IPS-NIHi7 (cell line): ENCODE results near the gene GRIP1.

Experiments
- DNase-seq: peaks from one replicate; pipeline ENCODE4 v3.0.0; 2012; ENCODE audit warnings: mixed read lengths; ENCODE audit errors: extremely low spot score

Gene GRIP1

DNA sequence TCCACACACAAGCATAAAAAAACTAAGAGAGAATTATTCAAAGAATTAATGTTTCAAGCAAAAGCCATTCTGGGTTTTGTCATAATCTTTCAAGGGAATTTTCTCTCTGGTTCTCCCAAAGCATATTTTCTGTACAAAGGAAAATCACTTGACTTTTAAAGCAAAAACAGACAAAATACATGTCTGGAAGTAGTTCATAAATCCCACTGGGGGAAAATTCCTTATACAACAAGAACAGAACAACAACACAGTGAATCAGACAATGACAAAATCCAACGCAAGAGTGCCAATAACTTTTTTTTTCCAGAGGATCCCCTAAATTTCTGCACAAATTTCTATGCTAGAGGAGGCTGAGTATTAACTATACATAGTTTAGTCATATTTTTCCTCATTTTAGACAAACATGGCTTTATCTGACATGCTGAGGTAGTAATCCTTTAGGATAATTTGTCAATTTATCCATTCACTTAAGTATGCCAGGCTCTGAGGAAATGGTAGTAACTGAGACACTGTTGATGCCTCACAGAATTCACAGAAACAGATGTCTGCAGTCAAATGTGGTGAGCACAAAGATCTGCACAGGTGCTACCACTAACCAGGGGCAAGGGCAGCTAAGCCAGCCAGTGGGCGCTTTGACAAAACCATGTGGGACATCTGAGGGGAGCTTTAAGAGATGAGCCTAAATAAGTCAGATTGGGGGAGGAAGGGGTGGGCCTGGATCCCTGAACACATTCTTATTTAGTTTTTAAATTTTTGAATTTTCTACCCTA lies 38.0 kb downstream of the GRIP1 start:
- no peak for DNase-seq

DNA sequence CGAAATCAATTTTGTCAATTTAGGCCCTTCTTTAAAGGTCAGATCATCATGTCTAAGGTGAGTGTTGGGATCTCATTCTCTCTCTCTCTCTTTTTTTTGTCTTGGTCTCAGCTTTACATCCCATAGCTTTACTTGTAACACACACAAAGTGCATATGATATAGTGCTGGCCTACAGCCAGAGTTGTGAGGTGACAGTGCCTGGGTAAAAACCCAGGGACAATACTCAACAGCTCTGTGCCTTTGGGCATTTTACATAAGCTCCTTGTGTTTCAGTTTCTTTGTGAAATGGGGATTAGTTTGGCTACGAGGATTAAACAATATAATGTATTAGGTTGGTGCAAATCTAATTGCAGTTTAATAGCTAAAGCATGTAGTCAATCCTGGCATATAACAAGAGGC lies 40.2 kb downstream of the GRIP1 start:
- no peak for DNase-seq

DNA sequence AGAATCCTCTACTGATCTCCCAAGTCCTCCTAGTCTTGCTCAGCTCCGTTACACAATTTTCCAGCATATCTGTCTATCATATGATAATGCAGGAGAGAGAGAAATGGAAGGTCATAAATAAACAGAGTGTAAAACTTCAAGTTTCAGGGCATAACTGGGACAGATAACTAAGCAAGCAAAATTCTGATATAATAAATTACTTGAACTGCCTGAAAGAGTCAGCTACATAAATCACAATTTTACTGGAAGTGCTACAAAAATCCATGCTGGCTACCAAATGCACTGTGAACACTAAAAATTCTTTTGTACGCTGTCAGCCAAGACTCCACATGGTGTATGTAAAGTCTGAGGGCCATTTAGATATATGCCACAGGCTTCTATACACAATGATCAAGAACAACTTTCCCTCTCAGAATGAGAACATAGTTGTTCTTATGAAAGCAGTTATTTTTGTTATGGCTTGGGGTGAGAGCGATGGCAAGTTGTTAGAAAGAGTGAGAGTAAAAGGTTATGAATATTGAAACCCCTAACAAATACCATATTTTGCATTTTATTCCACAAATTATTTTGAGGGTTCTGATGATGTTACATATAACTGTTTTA lies 41.1 kb downstream of the GRIP1 start:
- no peak for DNase-seq

DNA sequence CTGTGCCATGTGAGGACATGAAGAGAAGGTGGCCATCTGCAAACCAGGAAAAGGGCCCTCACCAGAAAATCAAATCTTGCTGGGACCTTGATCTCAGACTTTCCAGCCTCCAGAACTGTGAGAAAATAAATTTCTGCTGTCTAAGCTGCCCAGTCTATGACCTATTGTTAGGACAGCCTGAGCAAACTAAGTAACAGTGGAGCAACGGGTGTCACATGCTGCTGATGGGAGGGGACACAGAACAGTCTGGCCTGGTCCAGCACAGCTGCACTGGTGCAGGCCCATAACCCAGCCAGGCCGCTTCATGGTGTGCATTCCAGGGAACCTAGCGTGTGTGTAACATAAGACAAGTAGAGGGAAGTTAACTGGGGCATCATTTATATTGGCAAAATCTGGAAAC lies 42.1 kb downstream of the GRIP1 start:
- no peak for DNase-seq

DNA sequence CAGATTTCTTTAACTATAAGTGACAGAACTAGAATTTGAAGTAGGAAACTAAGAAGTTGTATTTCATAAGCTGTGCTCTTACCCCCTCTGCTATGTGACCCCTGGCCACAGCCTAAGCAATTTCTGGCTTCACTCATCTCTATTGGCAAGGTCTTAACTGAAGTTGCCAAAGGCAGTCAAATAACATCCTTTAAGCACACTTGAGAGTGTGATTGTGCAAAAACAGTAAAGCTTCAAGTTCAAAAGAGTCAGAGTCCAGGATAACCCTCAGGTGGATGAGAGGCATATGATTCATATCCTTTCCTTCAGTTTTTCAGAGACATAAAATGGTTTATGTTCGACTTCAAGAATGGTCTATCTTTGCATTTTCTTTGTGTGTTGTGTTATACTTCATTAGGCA lies 45.2 kb downstream of the GRIP1 start:
- DNase-seq, result no peak

DNA sequence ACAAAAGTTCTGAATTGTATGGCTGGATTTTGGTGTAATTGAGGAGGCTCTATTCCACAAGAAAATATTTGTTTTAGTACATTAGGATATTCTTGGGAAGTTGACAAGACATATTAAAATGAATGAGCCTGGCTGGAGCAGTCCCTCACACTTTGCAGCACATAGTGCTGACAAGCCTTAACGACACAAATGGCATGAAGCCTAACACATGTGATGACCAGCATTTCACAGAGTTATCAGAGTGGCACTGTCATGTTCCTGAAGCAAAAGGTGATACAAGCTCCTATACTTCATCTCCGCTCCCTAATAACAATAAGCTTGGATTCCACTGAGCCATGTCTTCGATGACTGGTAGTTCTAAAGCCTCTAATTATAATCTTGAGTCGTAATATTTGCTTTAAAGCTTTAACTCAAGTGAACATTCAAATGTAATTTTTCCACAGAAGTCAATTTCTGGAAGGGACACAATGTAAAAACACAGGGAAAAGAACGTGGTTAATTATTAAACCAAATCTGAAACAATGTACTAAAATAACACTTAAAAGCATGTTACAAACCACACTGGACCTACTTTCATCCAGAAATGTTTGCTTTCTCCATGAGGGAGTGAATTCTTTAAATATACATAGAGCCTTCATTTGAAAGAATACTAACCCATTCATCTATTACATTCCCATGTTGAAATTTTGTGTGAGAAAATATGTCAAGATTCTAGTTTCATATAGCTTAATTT lies 49.6 kb downstream of the GRIP1 start:
- DNase-seq, result no peak

DNA sequence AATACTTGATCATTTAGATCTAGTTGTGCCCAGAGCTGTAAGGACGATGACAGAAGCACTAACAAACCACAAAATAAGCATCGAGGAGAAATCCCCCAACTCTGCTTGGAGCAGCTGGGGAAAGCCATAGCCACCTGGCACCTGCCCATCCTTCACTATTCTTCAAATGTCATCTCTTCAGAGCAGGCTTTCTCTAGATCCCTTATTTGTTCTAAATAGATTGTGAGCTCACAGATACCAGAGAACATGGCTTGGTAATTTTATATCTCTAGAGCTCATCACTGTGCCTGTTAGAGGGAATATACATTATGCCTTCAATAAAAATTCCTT lies 50.9 kb downstream of the GRIP1 start:
- no peak for DNase-seq

DNA sequence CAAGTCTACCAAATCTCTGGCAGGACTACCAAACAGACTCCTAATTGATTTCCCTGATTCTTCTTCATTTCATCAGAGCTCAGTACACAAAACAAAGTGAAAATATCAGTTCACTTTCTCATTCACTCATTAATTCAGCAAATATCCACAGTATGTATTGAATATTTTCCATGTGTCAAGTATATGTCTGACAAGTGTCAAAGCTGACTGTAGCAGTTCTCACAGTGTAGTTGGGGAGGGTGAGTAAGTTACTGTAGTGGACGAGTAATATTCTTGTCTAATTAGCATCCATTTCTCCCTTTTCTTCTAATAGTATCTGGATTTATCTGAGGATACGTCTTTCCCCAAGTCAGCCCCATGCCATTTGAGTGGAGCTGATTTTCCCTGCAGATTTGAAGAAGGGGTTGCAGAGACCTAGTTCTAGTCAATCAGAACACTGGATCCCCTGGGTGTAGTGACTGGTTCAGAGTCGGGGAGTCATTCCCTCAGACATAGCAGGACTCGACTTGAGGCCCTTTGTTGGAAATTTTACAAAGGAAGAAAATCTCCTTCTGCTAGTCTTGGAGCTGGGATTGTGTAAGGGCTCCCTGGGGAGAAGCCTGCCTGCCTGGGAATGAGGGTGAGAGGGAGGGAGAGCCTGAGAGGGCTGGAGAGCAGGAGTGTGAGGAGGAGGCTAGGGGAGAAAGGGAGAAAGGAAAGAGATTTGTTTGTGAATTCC lies 51.4 kb downstream of the GRIP1 start:
- peak; percentile 22 for DNase-seq

DNA sequence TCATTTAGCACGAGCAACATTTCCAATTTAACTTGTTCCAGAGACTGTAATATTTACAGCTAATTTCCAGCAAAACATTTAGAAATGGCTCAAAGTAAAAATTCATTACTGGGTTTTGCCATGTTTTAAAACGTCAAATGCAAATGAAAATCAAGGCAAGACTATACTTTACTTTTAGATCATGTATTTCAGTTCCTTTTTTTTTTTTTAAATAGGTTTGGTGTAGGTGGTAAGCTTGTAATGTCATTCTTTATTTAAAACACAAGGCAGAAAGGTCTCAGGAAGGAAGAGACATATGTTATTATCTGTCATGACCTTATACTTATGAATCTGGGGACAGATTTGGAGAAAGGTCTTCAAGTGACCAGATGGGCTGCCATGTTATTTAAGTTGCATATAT lies 54.1 kb downstream of the GRIP1 start:
- no peak for DNase-seq

DNA sequence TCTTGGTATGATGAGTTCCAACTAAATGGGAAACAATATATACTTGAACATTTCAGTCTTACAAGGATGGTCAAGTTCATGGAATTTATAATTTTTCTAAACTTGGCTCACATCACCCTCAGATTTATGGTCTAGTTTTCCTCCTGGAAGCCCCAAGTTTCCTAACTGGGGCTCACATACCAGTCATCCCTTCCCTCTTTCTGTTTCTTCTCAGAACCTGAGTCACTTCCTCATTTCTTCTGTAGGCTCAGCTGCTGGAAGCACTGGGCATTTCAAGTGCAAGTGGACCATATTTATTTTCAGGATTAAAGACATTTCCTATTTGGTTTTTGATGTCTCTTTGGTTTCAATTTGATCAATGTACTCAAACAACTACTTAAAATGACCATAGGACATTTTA lies 55.4 kb downstream of the GRIP1 start:
- DNase-seq, result no peak

DNA sequence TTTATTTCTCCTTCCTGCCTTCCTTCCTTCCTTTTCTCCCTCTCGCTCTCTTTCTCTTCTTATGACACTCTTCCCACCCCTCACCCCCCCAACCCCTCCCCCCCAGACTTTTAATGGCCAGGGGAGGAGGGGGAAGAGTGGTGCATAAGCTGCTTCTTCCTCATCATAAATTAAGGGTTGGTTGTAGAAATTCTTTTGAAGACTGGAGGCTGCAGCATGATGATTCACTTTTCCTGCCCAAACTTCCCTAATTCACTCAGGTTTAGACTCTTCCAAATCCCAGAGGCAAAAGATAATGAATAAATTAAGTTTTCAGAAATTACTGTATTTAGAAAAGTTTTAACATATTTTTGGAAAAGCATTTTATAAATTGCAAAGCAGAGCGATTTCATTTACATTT lies 58.2 kb downstream of the GRIP1 start:
- DNase-seq, result no peak

DNA sequence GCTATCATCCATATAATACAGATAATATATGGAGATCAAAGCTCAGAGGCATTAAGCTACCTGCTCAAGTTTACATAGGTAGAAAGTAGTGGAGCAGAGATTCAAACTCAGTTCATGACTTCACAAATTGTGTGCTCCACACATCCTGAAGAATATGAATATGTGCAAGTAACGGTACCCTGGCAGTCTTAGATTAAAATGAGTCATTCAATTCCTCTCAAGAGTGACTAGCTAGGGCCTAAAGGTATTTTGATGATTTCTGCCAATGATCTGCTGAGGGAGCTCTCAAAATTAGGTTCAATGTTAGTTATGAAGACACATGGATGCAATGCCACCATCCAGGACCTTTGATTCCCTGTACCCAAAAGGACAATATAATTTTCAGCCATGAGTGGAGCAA lies 58.9 kb downstream of the GRIP1 start:
- no peak for DNase-seq

DNA sequence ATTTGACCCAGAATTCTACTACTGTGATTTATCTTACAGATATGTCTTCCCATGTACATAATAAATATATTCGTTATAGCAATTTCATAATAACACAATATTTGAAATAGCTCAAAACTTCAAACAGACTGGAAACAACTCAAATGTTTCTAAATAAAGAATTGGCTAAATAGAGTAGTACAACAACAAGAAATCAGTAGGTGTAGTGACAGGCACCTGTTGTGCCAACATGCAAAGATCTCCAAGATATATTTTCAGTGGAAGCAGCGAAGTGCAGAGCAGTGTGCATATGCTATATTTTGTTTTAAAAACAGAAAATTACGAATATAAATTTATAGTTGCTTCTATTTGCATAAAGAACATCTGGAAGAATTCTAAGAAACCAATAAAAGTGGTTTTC lies 60.9 kb downstream of the GRIP1 start:
- DNase-seq, result no peak

DNA sequence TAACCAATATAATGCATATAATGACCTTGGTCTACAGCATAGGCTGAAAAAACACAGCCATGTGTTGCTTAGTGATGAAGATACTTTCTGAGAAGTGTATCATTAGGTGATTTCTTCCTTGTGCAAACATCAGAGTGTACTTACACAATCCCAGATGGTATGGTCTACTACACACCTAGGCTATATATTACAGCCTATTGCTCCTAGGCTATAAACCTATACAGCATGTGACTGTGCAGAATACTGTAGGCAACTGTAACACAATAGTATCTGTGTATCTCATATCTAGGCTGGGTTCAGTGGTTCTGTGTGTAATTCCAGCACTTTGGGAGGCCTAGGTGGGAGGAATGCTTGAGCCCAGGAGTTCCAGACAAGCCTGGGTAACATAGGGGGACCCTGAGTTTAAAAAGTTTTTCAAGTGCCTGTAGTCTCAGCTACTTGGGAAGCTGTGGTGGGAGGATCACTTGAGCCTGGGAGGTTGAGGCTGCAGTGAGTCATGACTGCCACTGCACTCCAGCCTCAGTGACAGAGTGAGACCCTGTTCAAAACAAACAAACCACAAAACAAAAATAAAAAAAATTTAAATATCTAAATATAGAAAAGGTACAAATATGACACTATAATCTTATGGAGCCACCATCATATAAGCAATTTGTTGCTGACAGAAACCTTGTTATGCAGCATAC lies 66.6 kb downstream of the GRIP1 start:
- DNase-seq, result no peak

DNA sequence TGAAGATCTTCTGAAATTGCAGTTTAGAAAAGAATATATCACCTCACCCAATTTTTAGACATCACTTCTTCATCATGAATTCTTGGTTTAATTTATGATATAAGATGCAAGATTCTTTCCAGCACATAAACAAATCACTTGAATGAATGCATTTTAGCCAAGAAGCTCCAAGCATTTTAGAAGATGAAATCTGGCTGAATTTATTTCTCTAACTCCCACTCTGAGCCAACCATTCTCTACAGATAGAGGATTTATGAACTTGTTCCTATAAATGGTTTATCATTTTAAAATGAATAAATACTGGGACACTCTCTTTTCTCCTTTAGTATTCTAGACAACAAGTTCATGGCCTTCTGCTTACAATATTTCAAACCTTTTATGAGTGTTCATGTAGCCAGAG lies 71.7 kb downstream of the GRIP1 start:
- DNase-seq, result no peak

DNA sequence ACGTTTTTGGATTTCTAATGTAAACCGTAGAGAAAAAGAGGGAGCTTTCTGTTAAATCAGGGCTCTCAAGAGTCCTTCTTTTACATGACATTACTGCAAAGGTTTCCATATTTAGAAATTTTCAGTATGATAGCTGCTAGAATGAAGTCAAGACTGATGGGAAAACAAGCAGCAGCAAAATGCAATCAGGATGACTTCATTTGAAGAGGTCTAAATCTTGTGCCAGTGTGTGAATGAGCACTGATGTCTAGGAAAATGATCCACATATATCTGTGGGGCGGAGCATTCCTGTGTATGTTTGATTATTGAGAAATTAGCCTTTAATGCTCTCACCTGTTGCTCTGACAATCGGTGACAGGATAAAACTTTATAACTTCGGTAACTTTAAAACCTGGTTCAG lies 73.6 kb downstream of the GRIP1 start:
- no peak for DNase-seq

DNA sequence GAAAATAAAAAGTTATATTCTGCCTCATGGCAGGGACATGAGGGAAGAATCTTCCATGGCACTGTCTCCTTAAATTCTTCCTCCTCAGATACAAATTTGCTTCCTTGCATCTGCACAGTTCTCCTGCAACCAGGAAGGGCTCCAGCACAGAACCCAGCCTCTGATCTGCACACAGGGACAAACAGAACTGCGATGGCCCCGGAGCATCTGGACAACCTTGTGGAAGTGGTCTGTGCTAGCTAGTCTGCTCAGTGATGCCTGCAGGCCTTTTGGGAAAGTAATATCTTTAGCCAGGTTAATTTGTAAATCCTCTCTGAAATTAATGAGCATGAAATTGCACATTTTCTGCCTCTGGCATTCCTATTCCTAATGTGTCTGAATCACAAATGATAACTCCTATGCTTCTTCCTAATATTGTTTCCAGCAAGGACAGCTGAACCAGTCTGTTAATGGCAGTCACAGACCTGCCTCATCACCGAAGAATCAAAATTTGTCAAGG lies 74.8 kb downstream of the GRIP1 start:
- no peak for DNase-seq

DNA sequence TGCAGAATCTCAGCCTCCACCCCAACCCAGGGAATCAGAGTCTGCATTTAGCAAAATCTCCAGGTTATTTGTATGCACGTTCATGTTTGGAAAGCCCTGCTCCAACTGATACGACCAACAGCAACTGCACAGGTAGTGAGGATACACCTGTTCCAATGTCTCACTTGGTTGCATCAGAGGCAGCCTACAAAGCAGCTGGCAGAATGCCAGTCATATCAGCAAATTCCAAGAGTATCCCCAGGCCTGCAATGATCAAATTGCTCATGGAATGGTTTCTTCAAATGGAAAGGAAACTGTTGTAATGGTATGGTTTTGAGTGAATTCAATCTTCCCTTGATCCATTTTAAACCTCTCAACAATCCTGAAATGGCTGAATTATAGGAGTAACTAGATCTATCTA lies 75.4 kb downstream of the GRIP1 start:
- no peak for DNase-seq

DNA sequence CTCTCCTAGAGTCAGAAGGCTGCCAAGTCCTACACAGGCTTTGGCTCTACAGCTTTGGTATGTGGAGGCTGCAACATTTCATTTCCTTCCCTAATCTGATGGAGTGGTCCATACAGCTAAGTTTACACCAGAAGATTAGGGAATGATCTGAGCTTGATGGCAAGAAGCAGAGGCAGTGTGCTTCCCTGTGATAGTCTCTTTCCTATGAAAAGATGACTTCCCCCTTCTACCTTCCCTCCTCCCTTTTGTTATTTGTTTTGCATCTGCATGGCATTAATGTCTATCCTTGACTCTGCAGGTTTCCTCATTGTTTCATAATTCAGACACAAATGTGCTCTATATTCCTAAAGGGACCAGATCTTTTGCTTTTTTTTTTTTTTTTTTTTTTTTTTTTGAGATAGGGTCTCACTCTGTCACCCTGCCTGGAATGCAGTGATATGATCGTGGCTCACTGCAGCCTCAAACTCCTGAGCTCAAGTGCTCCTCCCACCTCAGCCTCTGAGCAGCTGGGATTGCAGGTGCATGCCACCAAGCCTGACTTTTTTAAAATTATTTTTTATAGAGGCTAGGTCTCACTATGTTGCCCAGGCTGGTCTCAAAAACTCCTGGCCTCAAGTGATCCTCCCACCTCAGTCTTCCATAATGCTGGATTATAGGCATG lies 76.3 kb downstream of the GRIP1 start:
- no peak for DNase-seq

DNA sequence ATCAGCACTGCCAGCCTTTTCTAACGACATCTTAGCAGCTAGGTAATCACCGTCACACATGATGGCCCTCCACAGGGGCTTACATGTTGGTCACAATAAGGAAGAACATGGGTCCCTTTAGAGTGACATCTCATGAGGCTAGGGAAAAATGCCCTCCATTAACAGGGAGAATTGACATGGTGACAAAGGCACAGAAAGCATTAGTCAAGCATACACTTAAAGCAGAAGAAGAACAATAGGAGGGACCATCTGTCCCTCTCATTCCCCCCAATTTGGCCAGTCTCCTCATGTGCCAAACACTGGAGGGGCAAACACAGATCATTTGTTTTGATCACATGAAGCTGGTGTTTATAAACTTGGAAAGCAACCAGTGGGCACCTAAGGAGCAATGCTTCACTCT lies 78.0 kb downstream of the GRIP1 start:
- DNase-seq, result no peak

DNA sequence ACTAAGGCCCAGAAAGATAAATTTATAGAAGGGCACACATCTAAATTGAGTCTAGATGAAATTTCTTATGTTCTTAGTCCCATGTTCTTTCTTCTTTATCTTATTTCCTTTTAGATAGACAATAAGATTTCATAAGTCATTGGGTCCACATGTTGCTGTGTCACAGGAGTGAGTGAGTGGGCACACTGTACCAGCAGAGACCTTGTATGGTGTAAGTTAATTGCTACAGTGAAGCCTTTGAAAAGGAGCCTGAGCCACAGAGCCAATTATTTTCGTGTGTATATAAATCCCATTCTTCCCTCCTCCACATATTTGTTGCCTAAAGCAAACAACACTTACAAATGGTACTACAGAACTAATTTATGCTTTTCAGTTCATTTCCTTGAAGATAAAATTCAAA lies 79.1 kb downstream of the GRIP1 start:
- DNase-seq, result no peak
